22Rv1 (cell line): ENCODE results near the gene HOXA2.

ENCODE experiments used
- ZFX ChIP-seq: fragments of 450-650 bp; IDR thresholded peaks from 2 replicates; pipeline ENCODE4 v1.6.1; 2017; ENCODE audit warnings: antibody characterized with exemption, borderline replicate concordance
- TF ChIP-seq, protein P1 (sequence below): fragments of 450-650 bp; IDR thresholded peaks from 2 replicates; pipeline ENCODE4 v1.5.1; 2017; ENCODE audit warnings: mild to moderate bottlenecking

DNA sequence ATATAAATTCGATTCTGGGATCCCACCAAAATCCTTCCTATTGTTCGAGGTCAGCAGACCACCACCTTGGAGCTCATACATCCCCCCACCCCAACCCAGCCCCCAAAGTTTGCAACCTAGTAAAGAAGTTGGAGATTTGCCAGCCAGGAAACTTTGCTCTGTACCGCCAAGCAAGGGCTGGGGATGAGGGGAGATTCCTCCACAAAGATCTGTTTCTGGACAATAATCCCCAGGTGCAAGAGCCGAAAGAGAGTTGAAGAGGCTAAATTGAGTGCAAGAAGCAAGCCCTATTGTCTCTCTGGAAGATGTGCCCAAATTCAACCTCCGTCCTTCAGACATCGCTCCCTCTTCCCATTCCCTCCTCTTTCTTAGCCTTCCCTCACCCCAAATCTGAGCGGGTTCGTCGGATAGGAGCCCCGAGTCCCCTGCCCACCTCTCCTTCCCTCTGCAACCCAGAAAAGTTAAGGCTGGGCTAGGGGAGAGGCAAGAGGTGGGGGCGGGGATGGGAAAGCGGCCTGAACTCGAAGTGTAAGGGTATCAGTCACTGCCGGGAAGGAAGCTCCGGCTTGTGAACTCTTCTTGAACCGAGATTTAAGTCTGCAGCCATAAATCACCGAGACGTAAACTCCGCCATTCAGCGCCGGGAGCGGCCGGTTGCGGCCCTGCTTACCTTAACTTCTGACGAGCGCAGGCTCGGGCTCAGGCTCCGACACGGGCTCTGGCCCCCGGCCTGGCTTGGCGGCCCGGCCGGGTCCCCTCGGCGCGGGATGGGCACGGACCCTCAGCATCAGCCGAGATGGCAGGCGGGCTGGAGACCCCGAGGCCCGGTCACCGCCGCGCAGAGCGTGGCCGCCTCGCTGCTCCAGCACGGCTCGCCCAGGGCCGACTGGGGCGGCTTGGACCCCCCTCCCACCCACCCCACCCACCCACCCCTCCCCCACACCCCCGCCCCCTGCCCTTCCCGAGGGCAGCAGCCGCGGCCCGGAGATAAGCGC is 10.8 kb upstream of the HOXA2 start:
- TF ChIP-seq, protein P1, sequence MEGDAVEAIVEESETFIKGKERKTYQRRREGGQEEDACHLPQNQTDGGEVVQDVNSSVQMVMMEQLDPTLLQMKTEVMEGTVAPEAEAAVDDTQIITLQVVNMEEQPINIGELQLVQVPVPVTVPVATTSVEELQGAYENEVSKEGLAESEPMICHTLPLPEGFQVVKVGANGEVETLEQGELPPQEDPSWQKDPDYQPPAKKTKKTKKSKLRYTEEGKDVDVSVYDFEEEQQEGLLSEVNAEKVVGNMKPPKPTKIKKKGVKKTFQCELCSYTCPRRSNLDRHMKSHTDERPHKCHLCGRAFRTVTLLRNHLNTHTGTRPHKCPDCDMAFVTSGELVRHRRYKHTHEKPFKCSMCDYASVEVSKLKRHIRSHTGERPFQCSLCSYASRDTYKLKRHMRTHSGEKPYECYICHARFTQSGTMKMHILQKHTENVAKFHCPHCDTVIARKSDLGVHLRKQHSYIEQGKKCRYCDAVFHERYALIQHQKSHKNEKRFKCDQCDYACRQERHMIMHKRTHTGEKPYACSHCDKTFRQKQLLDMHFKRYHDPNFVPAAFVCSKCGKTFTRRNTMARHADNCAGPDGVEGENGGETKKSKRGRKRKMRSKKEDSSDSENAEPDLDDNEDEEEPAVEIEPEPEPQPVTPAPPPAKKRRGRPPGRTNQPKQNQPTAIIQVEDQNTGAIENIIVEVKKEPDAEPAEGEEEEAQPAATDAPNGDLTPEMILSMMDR = no peak
- TF ChIP-seq ZFX = no peak
